ENCODE measurements around the gene ENG.

ENG gene

GRCh38 chr9:127812936-127813675 is 41.4 kb downstream of the ENG start:
- no peak for DNase-seq
- H3K4me3 ChIP-seq (ENCODE audit: low read depth, low read length), result no peak overlapping the region
- H3K36me3 ChIP-seq (replicated peaks), result peaks cover 68% of the 10 kb centered on the region
- no peaks in the 10 kb centered on the region for H3K27me3 ChIP-seq (replicated peaks)
- no peak overlapping the region for H3K27ac ChIP-seq
- TF ChIP-seq CTCF (IDR thresholded peaks at IDR 0.05; ENCODE audit: low read depth, low read length, missing control alignments), result no peak
- in situ Hi-C loops (cut with HindIII; ENCODE audit: low pct_ligation_motif_present, low sequenced_read_pairs), result no loop called here

GRCh38 chr9:127812011-127812410 is 42.4 kb downstream of the ENG start:
- DNase-seq, result no peak
- TF ChIP-seq CTCF (IDR thresholded peaks at IDR 0.05; ENCODE audit: low read depth, low read length, missing control alignments), result no peak
- Histone ChIP-seq H3K36me3 (replicated peaks) (peaks cover 66% of the 10 kb centered on the region), H3K27ac (no peak overlapping the region), H3K27me3 (replicated peaks) (no peaks in the 10 kb centered on the region), H3K4me3 (ENCODE audit: low read depth, low read length) (no peak overlapping the region)
- in situ Hi-C loops (cut with HindIII; ENCODE audit: low pct_ligation_motif_present, low sequenced_read_pairs), result no loop called here

GRCh38 chr9:127810378-127811187 is 43.9 kb downstream of the ENG start:
- Histone ChIP-seq H3K36me3 (replicated peaks) (peaks cover 70% of the 10 kb centered on the region), H3K27ac (no peak overlapping the region), H3K4me3 (ENCODE audit: low read depth, low read length) (no peak overlapping the region), H3K27me3 (replicated peaks) (no peaks in the 10 kb centered on the region)
- no peak for DNase-seq
- in situ Hi-C loops (cut with HindIII; ENCODE audit: low pct_ligation_motif_present, low sequenced_read_pairs), result no loop called here
- TF ChIP-seq CTCF (IDR thresholded peaks at IDR 0.05; ENCODE audit: low read depth, low read length, missing control alignments), result no peak

GRCh38 chr9:127809540-127810377 is 44.7 kb downstream of the ENG start:
- Histone ChIP-seq H3K27ac (no peak overlapping the region), H3K4me3 (ENCODE audit: low read depth, low read length) (no peak overlapping the region), H3K27me3 (replicated peaks) (no peaks in the 10 kb centered on the region), H3K36me3 (replicated peaks) (peaks cover 63% of the 10 kb centered on the region)
- in situ Hi-C loops (cut with HindIII; ENCODE audit: low pct_ligation_motif_present, low sequenced_read_pairs), result no loop called here
- TF ChIP-seq CTCF (IDR thresholded peaks at IDR 0.05; ENCODE audit: low read depth, low read length, missing control alignments), result no peak
- DNase-seq, result no peak

- no peak overlapping the region for H3K4me3 ChIP-seq (ENCODE audit: low read depth, low read length)
- DNase-seq, result no peak
- no peaks in the 10 kb centered on the region for H3K27me3 ChIP-seq (replicated peaks)
- in situ Hi-C loops (cut with HindIII; ENCODE audit: low pct_ligation_motif_present, low sequenced_read_pairs), result no loop called here
- H3K27ac ChIP-seq, result no peak overlapping the region
- no peak for TF ChIP-seq CTCF (IDR thresholded peaks at IDR 0.05; ENCODE audit: low read depth, low read length, missing control alignments)
- peaks cover 56% of the 10 kb centered on the region for H3K36me3 ChIP-seq (replicated peaks)
Measured at GRCh38 chr9:127809002-127809539, 45.4 kb downstream of the ENG start.

All from brain microvascular endothelial cell (primary cell).